Tibial nerve (tissue), 4 donors: ENCODE measurements around the gene CENPM. TPM values are rescaled to one million over a fixed set of nuclear protein-coding genes. Genes with fewer than 3 reads are reported as not detected.

Experiments used
- DNase-seq, 2 donors: peaks; one replicate each; pipeline ENCODE4 v3.0.0-alpha.2; 2019; ENCODE audit warnings: low spot score in 2 of 2
- H3K27ac ChIP-seq, 4 donors: fragments of 200-600 bp; sonication (generic) in 3 of 4; one replicate each; pipeline ENCODE4 v1.5.1; 2017 to 2019; ENCODE audit warnings: mild to moderate bottlenecking in 1 of 4
- H3K27me3 ChIP-seq, 2 donors: fragments of 200-600 bp; sonication (generic) in 1 of 2; one replicate each; pipeline versions ENCODE4 v1.5.1 to v1.6.0; 2017 to 2019
- H3K36me3 ChIP-seq, 3 donors: fragments of 200-600 bp; sonication (generic); one replicate each; pipeline ENCODE4 v1.5.1; 2018 to 2019
- H3K4me1 ChIP-seq, 4 donors: fragments of 200-600 bp; sonication (generic) in 3 of 4; one replicate each; pipeline ENCODE4 v1.5.1; 2017 to 2019
- H3K4me3 ChIP-seq, 4 donors: fragments of 200-600 bp; sonication (generic) in 3 of 4; one replicate each; pipeline ENCODE4 v1.5.1; 2017 to 2019; ENCODE audit warnings: mild to moderate bottlenecking in 1 of 4, moderate library complexity in 1 of 4
- H3K9me3 ChIP-seq, 4 donors: fragments of 200-600 bp; sonication (generic) in 3 of 4; one replicate each; pipeline ENCODE4 v1.5.1; 2017 to 2019
- CTCF ChIP-seq, 5 experiments: fragments of 200-600 bp in 3 of 5; fragments of 450-650 bp in 2 of 5; sonication (generic) in 3 of 5; IDR thresholded peaks; one replicate each; pipeline ENCODE4 v1.5.1; 2016 to 2019; ENCODE audit warnings: antibody characterized with exemption in 5 of 5, mild to moderate bottlenecking in 3 of 5, moderate library complexity in 2 of 5
- EP300 ChIP-seq, 2 donors: sonication (generic); formaldehyde crosslinking; IDR thresholded peaks; one replicate each; pipeline ENCODE4 v1.6.1; 2017; ENCODE audit warnings: antibody characterized with exemption in 2 of 2, mild to moderate bottlenecking in 1 of 2
- POLR2A ChIP-seq, 2 donors: fragments of 450-650 bp; IDR thresholded peaks; one replicate each; pipeline ENCODE4 v1.6.1; 2017; ENCODE audit warnings: antibody characterized with exemption in 2 of 2, mild to moderate bottlenecking in 2 of 2, moderate library complexity in 2 of 2
- WGBS, 2 donors: methylation state at CpG; one replicate each; pipeline ENCODE4 v1.1.5; 2018; 5-methylcytosine and 5-hydroxymethylcytosine counted together
- total RNA-seq, 4 donors: library from RNA; depleted of rRNA; stranded (reverse); fragments of >200 nt; gene quantifications; one replicate each; pipeline ENCODE4 v1.1.0, GENCODE V29; 2016

The CENPM gene
- total RNA-seq, 4 donors from 2014 or later = 5.0 to 5.1 TPM; not detected in 2

GRCh38 chr22:41914611-41915034 is 32.3 kb downstream of the CENPM start:
- H3K27me3 ChIP-seq = peaks cover 8 to 85% of the 10 kb centered on the region in 2 donors
- peaks cover 0 to 55% (median 25%) of the 10 kb centered on the region in 4 donors for H3K4me1 ChIP-seq
- peak overlapping the region in 3 of 4 donors; percentile 9 to 51 (median 31) for H3K4me3 ChIP-seq
- H3K36me3 ChIP-seq = no peaks in the 10 kb centered on the region
- TF ChIP-seq POLR2A (IDR thresholded peaks at IDR 0.05) (no peak), EP300 (IDR thresholded peaks at IDR 0.05) (no peak), CTCF (IDR thresholded peaks at IDR 0.05) (no peak)
- no peak for DNase-seq
- WGBS, 2 donors = 2% methylated on average over 38 of the region's 67 CpGs; no CpG with 5 or more reads in 1 of the 2 donors
- no peak overlapping the region for H3K27ac ChIP-seq
- H3K9me3 ChIP-seq = no peaks in the 10 kb centered on the region

GRCh38 chr22:41913842-41914534 is 33.0 kb downstream of the CENPM start:
- Histone ChIP-seq H3K4me1 (peaks cover 0 to 55% (median 20%) of the 10 kb centered on the region in 4 donors), H3K27me3 (peaks cover 6 to 85% of the 10 kb centered on the region in 2 donors), H3K27ac (no peak overlapping the region), H3K4me3 (peak overlapping the region in 1 of 4 donors; percentile 51), H3K9me3 (no peaks in the 10 kb centered on the region), H3K36me3 (no peaks in the 10 kb centered on the region)
- TF ChIP-seq EP300 (IDR thresholded peaks at IDR 0.05) = no peak
- TF ChIP-seq POLR2A (IDR thresholded peaks at IDR 0.05) = no peak
- TF ChIP-seq CTCF (IDR thresholded peaks at IDR 0.05) = no peak
- DNase-seq = no peak
- 6 to 9% methylated on average over 17 to 58 of the region's 79 CpGs for WGBS, 2 donors

GRCh38 chr22:41913040-41913719 is 33.8 kb downstream of the CENPM start:
- WGBS, 2 donors = 69 to 77% methylated on average over 8 to 11 of the region's 11 CpGs
- peaks cover 6 to 78% of the 10 kb centered on the region in 2 donors for H3K27me3 ChIP-seq
- no peak for DNase-seq
- no peaks in the 10 kb centered on the region for H3K9me3 ChIP-seq
- H3K4me3 ChIP-seq = no peak overlapping the region
- TF ChIP-seq EP300 (IDR thresholded peaks at IDR 0.05) = no peak
- TF ChIP-seq POLR2A (IDR thresholded peaks at IDR 0.05) = no peak
- TF ChIP-seq CTCF (IDR thresholded peaks at IDR 0.05) = no peak
- peaks cover 0 to 1% (median 0%) of the 10 kb centered on the region in 3 donors for H3K36me3 ChIP-seq
- peaks cover 0 to 55% (median 19%) of the 10 kb centered on the region in 4 donors for H3K4me1 ChIP-seq
- no peak overlapping the region for H3K27ac ChIP-seq

- 78 to 81% methylated on average over 5 to 9 of the region's 9 CpGs for WGBS, 2 donors
- no peaks in the 10 kb centered on the region for H3K9me3 ChIP-seq
- DNase-seq = no peak
- no peak overlapping the region for H3K27ac ChIP-seq
- peaks cover 6 to 71% of the 10 kb centered on the region in 2 donors for H3K27me3 ChIP-seq
- H3K4me1 ChIP-seq = peaks cover 0 to 55% (median 19%) of the 10 kb centered on the region in 4 donors
- peaks cover 0 to 8% (median 0%) of the 10 kb centered on the region in 3 donors for H3K36me3 ChIP-seq
- H3K4me3 ChIP-seq = no peak overlapping the region
- no peak for TF ChIP-seq CTCF (IDR thresholded peaks at IDR 0.05)
- no peak for TF ChIP-seq POLR2A (IDR thresholded peaks at IDR 0.05)
- no peak for TF ChIP-seq EP300 (IDR thresholded peaks at IDR 0.05)
Observed at GRCh38 chr22:41912338-41913039, 34.5 kb downstream of the CENPM start.
